ENCODE results near the gene ZAP70. TPM values are rescaled to one million over a fixed set of nuclear protein-coding genes. Genes with fewer than 3 reads are reported as not detected.

Gene ZAP70
- total RNA-seq, 2 donors from 2014 or later, result 8.3 to 10.4 TPM

DNA sequence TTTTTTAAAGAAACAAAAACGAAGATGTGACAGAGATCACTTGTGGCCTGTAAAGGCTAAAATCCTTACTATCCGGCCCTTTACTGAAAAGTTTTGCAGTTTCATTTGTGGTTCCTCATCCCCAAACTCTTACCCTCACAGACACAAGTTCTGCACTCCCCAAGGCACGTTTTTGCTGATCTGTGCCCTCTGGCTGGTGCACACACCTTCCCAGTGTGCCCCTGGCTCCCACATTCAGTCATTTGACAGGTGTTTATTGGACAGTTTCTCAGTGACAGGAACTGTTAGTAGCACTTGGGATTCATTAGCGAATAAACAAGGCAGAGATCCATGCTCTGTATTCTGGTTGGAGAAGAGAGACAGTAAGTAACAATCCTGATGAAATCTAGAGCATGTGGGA, 22.8 kb downstream of the ZAP70 start:
- DNase-seq, result no peak
- no peak overlapping the region for H3K9ac ChIP-seq (ENCODE audit: extremely low read depth, low read length, poor library complexity, severe bottlenecking)
- Mint-ChIP-seq H3K27ac (no peak overlapping the region), H3K36me3 (ENCODE audit: low read depth) (peaks cover 9% of the 10 kb centered on the region), H3K4me3 (no peak overlapping the region), H3K4me1 (peaks cover 6% of the 10 kb centered on the region), H3K27me3 (ENCODE audit: insufficient read depth) (peaks cover 4% of the 10 kb centered on the region), H3K9me3 (peaks cover 4% of the 10 kb centered on the region)
- no peaks in the 10 kb centered on the region for H3K4me1 ChIP-seq (ENCODE audit: control insufficient read depth, insufficient read depth, low read length)
- TF ChIP-seq, protein P1, sequence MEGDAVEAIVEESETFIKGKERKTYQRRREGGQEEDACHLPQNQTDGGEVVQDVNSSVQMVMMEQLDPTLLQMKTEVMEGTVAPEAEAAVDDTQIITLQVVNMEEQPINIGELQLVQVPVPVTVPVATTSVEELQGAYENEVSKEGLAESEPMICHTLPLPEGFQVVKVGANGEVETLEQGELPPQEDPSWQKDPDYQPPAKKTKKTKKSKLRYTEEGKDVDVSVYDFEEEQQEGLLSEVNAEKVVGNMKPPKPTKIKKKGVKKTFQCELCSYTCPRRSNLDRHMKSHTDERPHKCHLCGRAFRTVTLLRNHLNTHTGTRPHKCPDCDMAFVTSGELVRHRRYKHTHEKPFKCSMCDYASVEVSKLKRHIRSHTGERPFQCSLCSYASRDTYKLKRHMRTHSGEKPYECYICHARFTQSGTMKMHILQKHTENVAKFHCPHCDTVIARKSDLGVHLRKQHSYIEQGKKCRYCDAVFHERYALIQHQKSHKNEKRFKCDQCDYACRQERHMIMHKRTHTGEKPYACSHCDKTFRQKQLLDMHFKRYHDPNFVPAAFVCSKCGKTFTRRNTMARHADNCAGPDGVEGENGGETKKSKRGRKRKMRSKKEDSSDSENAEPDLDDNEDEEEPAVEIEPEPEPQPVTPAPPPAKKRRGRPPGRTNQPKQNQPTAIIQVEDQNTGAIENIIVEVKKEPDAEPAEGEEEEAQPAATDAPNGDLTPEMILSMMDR (conservative IDR thresholded peaks at IDR 0.05), result no peak
- H3K27ac ChIP-seq (ENCODE audit: low read depth, low read length), result no peak overlapping the region
- H3K36me3 ChIP-seq (ENCODE audit: control insufficient read depth, insufficient read depth, low read length), result no peaks in the 10 kb centered on the region
- no peaks in the 10 kb centered on the region for H3K9me3 ChIP-seq (ENCODE audit: control insufficient read depth, low read length)
- H3K27me3 ChIP-seq (ENCODE audit: control insufficient read depth, insufficient read depth, low read length, poor library complexity, severe bottlenecking), result no peaks in the 10 kb centered on the region
- WGBS, 2 experiments (ENCODE audit: insufficient coverage in 1 of 2, insufficient read length in 1 of 2), result 88 to 96% methylated on average over 4 of the region's 4 CpGs
- H3K4me3 ChIP-seq (ENCODE audit: low read length), result no peak overlapping the region

DNA sequence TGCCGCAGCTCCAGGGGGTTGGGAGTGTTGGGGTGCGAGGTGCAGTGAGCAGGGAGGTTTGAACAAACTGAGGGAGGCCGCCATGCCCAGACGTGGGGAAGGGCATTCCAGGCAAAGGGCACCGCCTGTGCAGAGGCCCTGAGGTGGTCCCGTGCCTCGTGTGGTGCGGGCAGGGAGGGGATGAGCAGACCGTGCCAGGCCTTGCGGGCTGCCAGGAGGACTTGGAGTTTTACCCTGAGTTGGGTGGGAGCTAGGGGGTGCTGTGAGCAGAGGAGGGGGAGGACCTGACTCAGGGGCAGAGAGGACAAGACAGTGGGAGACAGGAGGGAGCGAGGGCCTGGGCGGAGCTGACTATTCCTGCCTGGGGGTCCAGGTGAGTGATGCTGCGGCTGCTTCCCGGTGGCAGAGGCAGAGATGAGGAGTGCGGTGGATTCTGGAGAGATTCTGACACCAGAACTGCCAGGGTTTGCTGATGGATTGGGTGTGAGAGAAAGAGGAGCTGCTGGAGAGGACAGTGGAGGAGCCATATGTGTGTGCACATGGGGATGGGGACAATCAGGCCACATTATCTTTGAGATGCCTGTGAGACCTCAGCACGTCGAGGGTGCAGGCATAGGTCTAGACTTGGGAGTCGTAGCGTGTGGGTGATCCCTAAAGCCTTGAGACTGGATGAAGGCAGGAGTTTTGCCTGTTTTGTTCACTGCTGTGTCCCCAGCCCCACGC, 23.4 kb downstream of the ZAP70 start:
- no peaks in the 10 kb centered on the region for H3K4me1 ChIP-seq (ENCODE audit: control insufficient read depth, insufficient read depth, low read length)
- no peak overlapping the region for H3K4me3 Mint-ChIP-seq
- no peaks in the 10 kb centered on the region for H3K9me3 ChIP-seq (ENCODE audit: control insufficient read depth, low read length)
- TF ChIP-seq, protein P1 (conservative IDR thresholded peaks at IDR 0.05), result no peak
- no peak overlapping the region for H3K4me3 ChIP-seq (ENCODE audit: low read length)
- no peak overlapping the region for H3K27ac Mint-ChIP-seq
- no peaks in the 10 kb centered on the region for H3K36me3 ChIP-seq (ENCODE audit: control insufficient read depth, insufficient read depth, low read length)
- H3K27me3 ChIP-seq (ENCODE audit: control insufficient read depth, insufficient read depth, low read length, poor library complexity, severe bottlenecking), result no peaks in the 10 kb centered on the region
- DNase-seq, result peak; percentile 44
- H3K4me1 Mint-ChIP-seq, result peaks cover 6% of the 10 kb centered on the region
- WGBS, 2 experiments (ENCODE audit: insufficient coverage in 1 of 2, insufficient read length in 1 of 2), result 92 to 93% methylated on average over 16 to 20 of the region's 20 CpGs
- H3K27me3 Mint-ChIP-seq (ENCODE audit: insufficient read depth), result peaks cover 4% of the 10 kb centered on the region
- H3K9me3 Mint-ChIP-seq, result no peaks in the 10 kb centered on the region
- no peak overlapping the region for H3K27ac ChIP-seq (ENCODE audit: low read depth, low read length)
- H3K36me3 Mint-ChIP-seq (ENCODE audit: low read depth), result peaks cover 5% of the 10 kb centered on the region
- no peak overlapping the region for H3K9ac ChIP-seq (ENCODE audit: extremely low read depth, low read length, poor library complexity, severe bottlenecking)

DNA sequence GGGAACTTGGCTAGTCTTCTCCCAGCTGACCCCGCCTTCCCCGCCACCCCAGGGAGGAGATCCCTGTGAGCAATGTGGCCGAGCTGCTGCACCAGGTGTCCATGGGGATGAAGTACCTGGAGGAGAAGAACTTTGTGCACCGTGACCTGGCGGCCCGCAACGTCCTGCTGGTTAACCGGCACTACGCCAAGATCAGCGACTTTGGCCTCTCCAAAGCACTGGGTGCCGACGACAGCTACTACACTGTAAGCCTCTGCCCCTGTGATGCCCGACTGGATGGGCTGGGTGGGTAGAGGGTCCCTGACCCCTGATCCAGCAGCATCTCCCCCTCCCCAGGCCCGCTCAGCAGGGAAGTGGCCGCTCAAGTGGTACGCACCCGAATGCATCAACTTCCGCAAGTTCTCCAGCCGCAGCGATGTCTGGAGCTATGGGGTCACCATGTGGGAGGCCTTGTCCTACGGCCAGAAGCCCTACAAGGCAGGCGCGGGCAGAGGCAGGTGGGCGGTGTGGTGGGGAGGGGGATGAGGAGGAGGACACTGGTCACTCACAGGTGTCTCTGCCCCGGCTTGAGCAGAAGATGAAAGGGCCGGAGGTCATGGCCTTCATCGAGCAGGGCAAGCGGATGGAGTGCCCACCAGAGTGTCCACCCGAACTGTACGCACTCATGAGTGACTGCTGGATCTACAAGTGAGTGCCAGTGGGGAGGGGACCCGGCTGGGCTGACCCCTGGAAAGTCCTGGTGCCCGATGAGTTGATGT, 24.2 kb downstream of the ZAP70 start:
- TF ChIP-seq, protein P1 (conservative IDR thresholded peaks at IDR 0.05), result no peak
- Histone ChIP-seq H3K36me3 (ENCODE audit: control insufficient read depth, insufficient read depth, low read length) (no peaks in the 10 kb centered on the region), H3K4me1 (ENCODE audit: control insufficient read depth, insufficient read depth, low read length) (no peaks in the 10 kb centered on the region), H3K9ac (ENCODE audit: extremely low read depth, low read length, poor library complexity, severe bottlenecking) (no peak overlapping the region), H3K27ac (ENCODE audit: low read depth, low read length) (no peak overlapping the region), H3K4me3 (ENCODE audit: low read length) (no peak overlapping the region), H3K9me3 (ENCODE audit: control insufficient read depth, low read length) (no peaks in the 10 kb centered on the region), H3K27me3 (ENCODE audit: control insufficient read depth, insufficient read depth, low read length, poor library complexity, severe bottlenecking) (no peaks in the 10 kb centered on the region)
- Mint-ChIP-seq H3K36me3 (ENCODE audit: low read depth) (peaks cover 5% of the 10 kb centered on the region), H3K27ac (no peak overlapping the region), H3K9me3 (no peaks in the 10 kb centered on the region), H3K4me1 (peaks cover 6% of the 10 kb centered on the region), H3K27me3 (ENCODE audit: insufficient read depth) (peaks cover 4% of the 10 kb centered on the region), H3K4me3 (no peak overlapping the region)
- 95 to 97% methylated on average over 14 to 32 of the region's 32 CpGs for WGBS, 2 experiments (ENCODE audit: insufficient coverage in 1 of 2, insufficient read length in 1 of 2)
- no peak for DNase-seq

Measured in endodermal cell (in vitro differentiated cells).